Right lobe of liver (tissue), 6 donors: ENCODE measurements around the gene ZXDC. TPM values are rescaled to one million over a fixed set of nuclear protein-coding genes. Genes with fewer than 3 reads are reported as not detected.

Experiments
- ATAC-seq, 4 donors: fragments of 200-7000 bp; cut with Tn5 transposase; one replicate each; pipeline ENCODE4 v1.9.1; 2020; ENCODE audit warnings: mild to moderate bottlenecking in 4 of 4, moderate library complexity in 4 of 4
- DNase-seq, 3 donors: peaks; one replicate each; pipeline ENCODE4 v3.0.0-alpha.2; 2020
- H3K27ac ChIP-seq, 3 donors: fragments of 200-600 bp; one replicate each; pipeline ENCODE4 v1.8.0; 2022
- H3K27me3 ChIP-seq, 2 donors: fragments of 200-600 bp; one replicate each; pipeline ENCODE4 v1.8.0; 2022
- H3K36me3 ChIP-seq, 4 donors: fragments of 200-600 bp; sonication (generic) in 1 of 4; one replicate each; pipeline versions ENCODE4 v1.5.1 to v1.8.0; 2017 to 2022; ENCODE audit warnings: control low read depth in 1 of 4
- H3K4me1 ChIP-seq, 4 donors: fragments of 200-600 bp; sonication (generic) in 1 of 4; one replicate each; pipeline versions ENCODE4 v1.5.1 to v1.8.0; 2017 to 2022; ENCODE audit warnings: control low read depth in 1 of 4
- H3K4me3 ChIP-seq, 3 donors: fragments of 200-600 bp; one replicate each; pipeline ENCODE4 v1.8.0; 2022
- H3K9me3 ChIP-seq, 4 donors: fragments of 200-600 bp; sonication (generic) in 1 of 4; one replicate each; pipeline versions ENCODE4 v1.5.1 to v1.8.0; 2017 to 2022; ENCODE audit warnings: control low read depth in 1 of 4
- CTCF ChIP-seq, 4 donors: fragments of 200-600 bp in 3 of 4; fragments of 450-650 bp in 1 of 4; IDR thresholded peaks; one replicate each; pipeline versions ENCODE4 v1.5.1 to v1.8.0; 2016 to 2022; ENCODE audit warnings: antibody characterized with exemption in 4 of 4, mild to moderate bottlenecking in 2 of 4
- POLR2A ChIP-seq: fragments of 450-650 bp; IDR thresholded peaks from one replicate; pipeline ENCODE4 v1.6.1; 2017; ENCODE audit warnings: antibody characterized with exemption, mild to moderate bottlenecking
- WGBS: methylation state at CpG from one replicate; pipeline ENCODE4 v1.1.6; 2018; ENCODE audit warnings: low coverage, low lambda C conversion rate; ENCODE audit not compliant: insufficient coverage; ENCODE audit errors: missing lambda C conversion rate; 5-methylcytosine and 5-hydroxymethylcytosine counted together
- intact Hi-C, 2 donors: fragments of 100-400 bp; cut with DNase I; formaldehyde crosslinking; loops; one replicate each; pipeline versions ENCODE4 v1.11.2 to v1.14.1; 2022
- total RNA-seq, 6 experiments: library from RNA; depleted of rRNA in 2 of 6; stranded (reverse); fragments of >200 nt in 2 of 6; fragmentation: NEBNext Ultra II Directional in 3 of 6; extraction: Animal tissue kit (Norgen Biotek cat#: 25700) in 3 of 6; gene quantifications; one replicate each; pipeline versions ENCODE4 v1.1.0 to v1.2.4, GENCODE V29; 2016 to 2023
- donor health status: DM: no; HTN: yes; CAD: no.
- donor health status: DM: no; HTN: no; CAD: no.
- donor health status: DM: no; HTN: no; CAD: no.
- donor health status: DM: no; HTN: yes; CAD: no.
- donor health status: DM: no; HTN: yes; CAD: no.

ZXDC gene
- total RNA-seq, 6 experiments from 2014 or later = 16.4 to 30.2 (median 24.0) TPM

- 0% methylated on average over 1 of the region's 4 CpGs for WGBS
- Histone ChIP-seq H3K36me3 (peaks cover 5 to 51% (median 16%) of the 10 kb centered on the region in 4 donors), H3K9me3 (no peaks in the 10 kb centered on the region), H3K4me3 (no peak overlapping the region), H3K4me1 (peaks cover 0 to 34% (median 10%) of the 10 kb centered on the region in 4 donors), H3K27me3 (no peaks in the 10 kb centered on the region), H3K27ac (no peak overlapping the region)
- intact Hi-C loops = no loop called here
- DNase-seq (peak in 1 of 3 donors; percentile 39), ATAC-seq (no peak)
- TF ChIP-seq CTCF (IDR thresholded peaks at IDR 0.05) (no peak), POLR2A (no peak)
Observed at GRCh38 chr3:126456211-126456610, 19.5 kb downstream of the ZXDC start.

DNA sequence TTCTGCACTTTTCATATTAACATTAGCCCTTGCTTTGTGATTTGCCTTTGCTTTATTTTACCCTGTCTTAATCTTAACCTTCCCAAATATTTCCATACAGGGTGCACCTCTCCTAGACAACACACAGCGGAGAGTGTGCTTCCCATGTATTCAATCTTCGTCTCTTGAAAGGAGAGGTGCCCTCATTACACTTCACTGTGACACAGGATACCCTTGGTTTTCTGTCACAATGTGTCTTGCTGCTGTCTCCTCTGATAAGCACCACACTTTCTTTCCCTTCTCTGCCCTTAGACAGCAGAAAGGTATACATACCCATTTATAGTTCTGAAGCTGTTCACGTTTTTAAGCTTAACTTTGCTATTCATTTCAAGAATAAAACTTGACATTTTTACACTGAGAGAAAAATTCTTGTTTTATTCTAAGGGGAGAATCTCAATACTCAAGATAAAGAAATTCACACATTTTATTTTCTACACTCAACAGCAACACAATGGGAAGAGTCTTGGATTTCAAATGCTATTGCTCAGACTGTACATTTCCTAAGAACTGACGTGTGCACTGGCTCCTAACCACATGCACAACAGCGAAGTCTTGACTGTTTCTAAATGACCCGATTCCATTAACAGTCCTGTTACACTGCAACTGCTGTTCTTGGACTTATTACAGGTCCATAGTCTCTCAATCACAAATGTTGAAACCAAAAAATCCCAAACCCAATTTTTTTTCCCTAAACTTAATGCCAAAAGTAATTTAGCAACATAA lies 21.1 kb downstream of the ZXDC start:
- peaks cover 0 to 26% (median 10%) of the 10 kb centered on the region in 4 donors for H3K4me1 ChIP-seq
- H3K4me3 ChIP-seq = no peak overlapping the region
- no peaks in the 10 kb centered on the region for H3K27me3 ChIP-seq
- no peak for ATAC-seq
- intact Hi-C loops = no loop called here
- no peak for TF ChIP-seq CTCF (IDR thresholded peaks at IDR 0.05)
- TF ChIP-seq POLR2A = no peak
- H3K9me3 ChIP-seq = no peaks in the 10 kb centered on the region
- 61% methylated on average over 6 of the region's 6 CpGs for WGBS
- H3K36me3 ChIP-seq = peaks cover 5 to 40% (median 14%) of the 10 kb centered on the region in 4 donors
- no peak overlapping the region for H3K27ac ChIP-seq
- no peak for DNase-seq

DNA sequence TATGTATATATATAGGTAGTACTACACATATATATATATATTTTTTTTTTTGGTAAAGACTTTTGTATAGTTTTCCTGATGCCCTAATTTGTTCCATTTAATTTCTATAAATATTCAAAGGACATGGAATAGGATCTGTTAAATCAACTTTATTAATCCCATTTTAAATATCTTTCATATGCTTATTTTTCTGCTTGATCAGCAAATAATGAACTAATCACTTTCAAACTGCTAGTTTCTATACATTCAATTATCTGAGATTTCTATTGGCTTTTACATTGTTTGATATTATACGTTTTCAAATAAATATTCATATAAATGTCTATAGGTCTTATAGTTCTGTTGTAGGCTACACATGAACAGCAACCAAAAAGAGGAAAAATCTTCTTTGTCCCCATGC lies 21.7 kb downstream of the ZXDC start:
- intact Hi-C loops = no loop called here
- H3K27ac ChIP-seq = no peak overlapping the region
- peaks cover 5 to 40% (median 14%) of the 10 kb centered on the region in 4 donors for H3K36me3 ChIP-seq
- H3K27me3 ChIP-seq = no peaks in the 10 kb centered on the region
- TF ChIP-seq POLR2A = no peak
- TF ChIP-seq CTCF (IDR thresholded peaks at IDR 0.05) = no peak
- WGBS = 73% methylated on average over 1 of the region's 1 CpG
- H3K9me3 ChIP-seq = no peaks in the 10 kb centered on the region
- DNase-seq (no peak), ATAC-seq (no peak)
- H3K4me3 ChIP-seq = no peak overlapping the region
- H3K4me1 ChIP-seq = peaks cover 0 to 26% (median 11%) of the 10 kb centered on the region in 4 donors

GRCh38 chr3:126452213-126452612 lies 23.5 kb downstream of the ZXDC start:
- DNase-seq = no peak

More at GRCh38 chr3:126452213-126452612, 23.5 kb downstream of the ZXDC start:
- H3K36me3 ChIP-seq = peaks cover 5 to 33% (median 17%) of the 10 kb centered on the region in 4 donors
- no peak overlapping the region for H3K4me3 ChIP-seq
- intact Hi-C loops = no loop called here
- peaks cover 0 to 40% (median 15%) of the 10 kb centered on the region in 4 donors for H3K4me1 ChIP-seq
- no peaks in the 10 kb centered on the region for H3K9me3 ChIP-seq
- no peaks in the 10 kb centered on the region for H3K27me3 ChIP-seq
- ATAC-seq = no peak
- TF ChIP-seq POLR2A (no peak), CTCF (IDR thresholded peaks at IDR 0.05) (no peak)
- no peak overlapping the region for H3K27ac ChIP-seq
- WGBS = 84% methylated on average over 8 of the region's 9 CpGs
